ENCODE measurements around the gene BUD23. TPM values are rescaled to one million over a fixed set of nuclear protein-coding genes. Genes with fewer than 3 reads are reported as not detected.

Gene BUD23
- total and polyA plus RNA-seq, 2 donors (not counting 1 experiment from before 2014, with no cell fraction given), result 62.4 to 63.9 TPM

DNA sequence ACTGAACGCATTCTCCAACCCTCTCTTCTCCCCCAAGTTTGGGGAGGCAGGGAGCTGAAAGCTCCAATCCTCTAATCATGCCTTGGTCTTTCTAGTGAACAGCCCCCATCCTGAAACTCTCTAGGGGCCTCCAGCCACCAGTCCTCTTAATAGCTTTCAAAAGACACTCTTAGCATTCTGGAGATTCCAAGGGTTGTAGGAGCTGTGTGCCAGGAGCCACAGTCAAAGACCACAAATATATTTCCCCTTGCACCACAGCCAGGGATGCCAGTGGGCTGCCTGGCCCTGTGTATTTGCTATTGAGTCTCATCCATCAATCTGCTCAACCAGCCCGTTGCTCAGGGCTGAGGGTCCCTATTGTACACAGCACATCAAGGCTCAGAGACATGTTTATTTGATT is 40.6 kb upstream of the BUD23 start:
- 80% methylated on average over 2 of the region's 2 CpGs for WGBS (ENCODE audit: insufficient coverage)
- Mint-ChIP-seq H3K4me1 (no peaks in the 10 kb centered on the region), H3K9me3 (ENCODE audit: insufficient read depth) (no peaks in the 10 kb centered on the region), H3K4me3 (no peak overlapping the region), H3K27ac (no peak overlapping the region), H3K27me3 (peaks cover 35% of the 10 kb centered on the region)
- no peak overlapping the region for H3K4me2 ChIP-seq (replicated peaks; ENCODE audit: low read depth, low read length, poor library complexity, severe bottlenecking)
- H3K27ac ChIP-seq (ENCODE audit: low read length in 2 of 2), result no peak overlapping the region
- peaks cover under 1 to 4% of the 10 kb centered on the region in 2 donors for H3K4me1 ChIP-seq (ENCODE audit: control insufficient read depth in 2 of 2, insufficient read depth in 2 of 2, low read length in 2 of 2)
- no peak overlapping the region for H3K4me3 ChIP-seq (ENCODE audit: control extremely low read depth in 1 of 5, extremely low read depth in 1 of 5, insufficient read depth in 1 of 5, low read depth in 2 of 5, low read length in 4 of 5)
- POLR2A ChIA-PET, result no interaction called here
- DNase-seq (no peak), ATAC-seq (ENCODE audit: low read depth) (no peak)
- no peaks in the 10 kb centered on the region for H3K79me2 ChIP-seq (ENCODE audit: control insufficient read depth, insufficient read depth, low read length)
- H4K20me1 ChIP-seq (ENCODE audit: control insufficient read depth, insufficient read depth, low read length, poor library complexity, severe bottlenecking), result no peaks in the 10 kb centered on the region
- intact Hi-C loops (cut with micrococcal nuclease), result no loop called here
- H2AFZ ChIP-seq (ENCODE audit: insufficient read depth, low read depth, low read length, poor library complexity, severe bottlenecking), result no peak overlapping the region
- no peak overlapping the region for H3K9ac ChIP-seq (ENCODE audit: low read length)
- H3K36me3 ChIP-seq (replicated peaks in 1 of 2; ENCODE audit: control extremely low read depth in 1 of 2, control insufficient read depth in 1 of 2, extremely low read depth in 1 of 2, insufficient read depth in 2 of 2, low read length in 1 of 2), result no peaks in the 10 kb centered on the region
- CTCF ChIA-PET, result interaction anchor here (0.6 kb wide), 1 partner anchor 21 kb away, joined by 3 read pairs; no protein-coding TSS in a partner anchor
- TF ChIP-seq CTCF (IDR thresholded peaks at IDR 0.05), result no peak
- no peak for TF ChIP-seq EZH2 (IDR thresholded peaks at IDR 0.05; ENCODE audit: borderline replicate concordance, insufficient read depth, low read depth, low read length, poor library complexity, severe bottlenecking)
- H3K9me3 ChIP-seq (ENCODE audit: control extremely low read depth in 1 of 3, control insufficient read depth in 2 of 3, insufficient read depth in 1 of 3, low read length in 2 of 3), result peaks cover 0 to 25% (median 9%) of the 10 kb centered on the region in 3 donors
- peaks cover 0 to 27% (median 10%) of the 10 kb centered on the region in 4 experiments for H3K27me3 ChIP-seq (replicated peaks in 1 of 4; ENCODE audit: control extremely low read depth in 1 of 4, control insufficient read depth in 3 of 4, insufficient read depth in 4 of 4, low read length in 3 of 4)

- H3K9ac ChIP-seq (ENCODE audit: low read length), result no peak overlapping the region
Measured at GRCh38 chr7:73644688-73645286, 38.6 kb upstream of the BUD23 start.

More at GRCh38 chr7:73644688-73645286, 38.6 kb upstream of the BUD23 start:
- POLR2A ChIA-PET, result no interaction called here
- H3K4me3 Mint-ChIP-seq, result no peak overlapping the region
- no peak overlapping the region for H3K27ac ChIP-seq (ENCODE audit: low read length in 2 of 2)
- no peak overlapping the region for H3K4me3 ChIP-seq (ENCODE audit: control extremely low read depth in 1 of 5, extremely low read depth in 1 of 5, insufficient read depth in 1 of 5, low read depth in 2 of 5, low read length in 4 of 5)
- H3K4me2 ChIP-seq (replicated peaks; ENCODE audit: low read depth, low read length, poor library complexity, severe bottlenecking), result no peak overlapping the region
- H3K27me3 ChIP-seq (replicated peaks in 1 of 4; ENCODE audit: control extremely low read depth in 1 of 4, control insufficient read depth in 3 of 4, insufficient read depth in 4 of 4, low read length in 3 of 4), result peaks cover 0 to 46% (median 21%) of the 10 kb centered on the region in 4 experiments
- ATAC-seq (ENCODE audit: low read depth), result no peak
- no peaks in the 10 kb centered on the region for H3K79me2 ChIP-seq (ENCODE audit: control insufficient read depth, insufficient read depth, low read length)
- H2AFZ ChIP-seq (ENCODE audit: insufficient read depth, low read depth, low read length, poor library complexity, severe bottlenecking), result no peak overlapping the region
- H3K4me1 Mint-ChIP-seq, result peaks cover 5% of the 10 kb centered on the region
- 62% methylated on average over 5 of the region's 5 CpGs for WGBS (ENCODE audit: insufficient coverage)
- H4K20me1 ChIP-seq (ENCODE audit: control insufficient read depth, insufficient read depth, low read length, poor library complexity, severe bottlenecking), result no peaks in the 10 kb centered on the region
- intact Hi-C loops (cut with micrococcal nuclease), result no loop called here
- CTCF ChIA-PET, result interaction anchor here (1.0 kb wide), 1 partner anchor 9 kb away, joined by 3 read pairs; no protein-coding TSS in a partner anchor
- peaks cover 11 to 12% of the 10 kb centered on the region in 2 donors for H3K4me1 ChIP-seq (ENCODE audit: control insufficient read depth in 2 of 2, insufficient read depth in 2 of 2, low read length in 2 of 2)
- H3K27ac Mint-ChIP-seq, result no peak overlapping the region
- peaks cover 49% of the 10 kb centered on the region for H3K27me3 Mint-ChIP-seq
- no peaks in the 10 kb centered on the region for H3K36me3 ChIP-seq (replicated peaks in 1 of 2; ENCODE audit: control extremely low read depth in 1 of 2, control insufficient read depth in 1 of 2, extremely low read depth in 1 of 2, insufficient read depth in 2 of 2, low read length in 1 of 2)
- H3K9me3 Mint-ChIP-seq (ENCODE audit: insufficient read depth), result no peaks in the 10 kb centered on the region
- H3K9me3 ChIP-seq (ENCODE audit: control extremely low read depth in 1 of 3, control insufficient read depth in 2 of 3, insufficient read depth in 1 of 3, low read length in 2 of 3), result peaks cover 0 to 25% (median 9%) of the 10 kb centered on the region in 3 donors
- no peak for DNase-seq
- TF ChIP-seq EZH2 (IDR thresholded peaks at IDR 0.05; ENCODE audit: borderline replicate concordance, insufficient read depth, low read depth, low read length, poor library complexity, severe bottlenecking) (no peak), CTCF (IDR thresholded peaks at IDR 0.05) (no peak)
